ENCODE measurements around the gene CGGBP1.

CGGBP1 gene

GRCh38 chr3:88084097-88084501, 25.3 kb upstream of the CGGBP1 start:
- ChIA-PET CTCF (no interaction called here), POLR2A (interaction anchor here (1.0 to 1.1 kb wide), 3 partner anchors 15 to 65 kb away, joined by 3 to 5 read pairs (median 4); partner anchors contain the start of genes C3orf38 and CGGBP1)
- TF ChIP-seq PKNOX1 (IDR thresholded peaks at IDR 0.05): peak; percentile 52; the same call in 1 of the 2 replicates
- TF ChIP-seq FOXM1 (IDR thresholded peaks at IDR 0.05; ENCODE audit: borderline replicate concordance): no peak
- peak; percentile 15 for DNase-seq (ENCODE audit: extremely low spot score)

GRCh38 chr3:88082854-88083253, 24.0 kb upstream of the CGGBP1 start:
- ChIA-PET CTCF (interaction anchor here (0.7 kb wide), 1 partner anchor 29 kb away, joined by 3 read pairs; no protein-coding TSS in a partner anchor), POLR2A (no interaction called here)
- no peak for DNase-seq (ENCODE audit: extremely low spot score)
- TF ChIP-seq CTBP1 (IDR thresholded peaks at IDR 0.05; ENCODE audit: borderline replicate concordance): no peak
- no peak for TF ChIP-seq HDGF (IDR thresholded peaks at IDR 0.05; ENCODE audit: borderline replicate concordance)
- no peak for TF ChIP-seq LEF1 (IDR thresholded peaks at IDR 0.05; ENCODE audit: borderline replicate concordance)
- TF ChIP-seq TARDBP (IDR thresholded peaks at IDR 0.05): no peak
- TF ChIP-seq BHLHE40 (IDR thresholded peaks at IDR 0.05; ENCODE audit: borderline replicate concordance): no peak
- TF ChIP-seq NFRKB (IDR thresholded peaks at IDR 0.05): no peak
- no peak for TF ChIP-seq PKNOX1 (IDR thresholded peaks at IDR 0.05)
- TF ChIP-seq FOXA1 (IDR thresholded peaks at IDR 0.05): no peak
- TF ChIP-seq L3MBTL2 (conservative IDR thresholded peaks at IDR 0.05): no peak
- no peak for TF ChIP-seq FOXM1 (IDR thresholded peaks at IDR 0.05; ENCODE audit: borderline replicate concordance)
- TF ChIP-seq ELF4 (IDR thresholded peaks at IDR 0.05): no peak
- TF ChIP-seq ARNT (IDR thresholded peaks at IDR 0.05): no peak
- TF ChIP-seq SP1 (IDR thresholded peaks at IDR 0.05): no peak
- TF ChIP-seq ZNF384 (IDR thresholded peaks at IDR 0.05): no peak
- no peak for TF ChIP-seq SUZ12 (IDR thresholded peaks at IDR 0.05)
- TF ChIP-seq FOXK2 (IDR thresholded peaks at IDR 0.05): no peak

DNA sequence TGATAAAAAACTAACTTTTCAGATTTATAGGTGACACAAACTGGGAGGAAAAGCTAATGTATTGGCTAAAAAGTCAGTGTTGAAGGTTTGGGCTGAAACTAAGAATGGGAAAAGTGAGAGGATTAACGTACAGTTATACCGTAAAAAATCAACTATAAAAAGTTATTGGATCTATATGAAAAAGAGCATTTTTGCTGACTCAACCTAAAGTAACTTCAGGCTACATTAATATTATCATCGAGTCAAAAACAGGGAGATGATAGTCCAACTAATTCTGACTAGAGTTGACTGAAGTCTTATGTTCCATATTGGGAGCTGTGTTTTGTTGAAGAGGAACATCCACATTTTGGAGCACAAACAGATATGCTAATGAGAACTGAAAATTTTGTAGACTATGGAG, 20.1 kb upstream of the CGGBP1 start:
- POLR2A ChIA-PET: interaction anchor here (0.9 kb wide), 1 partner anchor 20 kb away, joined by 3 read pairs; the partner anchor contains the start of genes CGGBP1 and ZNF654
- no peak for TF ChIP-seq FOXK2 (IDR thresholded peaks at IDR 0.05)
- no peak for TF ChIP-seq TARDBP (IDR thresholded peaks at IDR 0.05)
- DNase-seq (ENCODE audit: extremely low spot score): no peak
- CTCF ChIA-PET: no interaction called here

- ChIA-PET POLR2A (no interaction called here), CTCF (interaction anchor here (0.6 kb wide), 1 partner anchor 360 kb away, joined by 4 read pairs; no protein-coding TSS in a partner anchor)
- no peak for DNase-seq (ENCODE audit: extremely low spot score)
- no peak for TF ChIP-seq BHLHE40 (IDR thresholded peaks at IDR 0.05; ENCODE audit: borderline replicate concordance)
- no peak for TF ChIP-seq L3MBTL2 (conservative IDR thresholded peaks at IDR 0.05)
- no peak for TF ChIP-seq PKNOX1 (IDR thresholded peaks at IDR 0.05)
- TF ChIP-seq SP1 (IDR thresholded peaks at IDR 0.05): no peak
- TF ChIP-seq CTBP1 (IDR thresholded peaks at IDR 0.05; ENCODE audit: borderline replicate concordance): no peak
- no peak for TF ChIP-seq NFRKB (IDR thresholded peaks at IDR 0.05)
- TF ChIP-seq ZNF384 (IDR thresholded peaks at IDR 0.05): no peak
Measured at GRCh38 chr3:88076712-88077111, 17.9 kb upstream of the CGGBP1 start.

GRCh38 chr3:88075497-88075896, 16.7 kb upstream of the CGGBP1 start:
- POLR2A ChIA-PET: no interaction called here
- CTCF ChIA-PET: no interaction called here
- TF ChIP-seq CTBP1 (IDR thresholded peaks at IDR 0.05; ENCODE audit: borderline replicate concordance) (no peak), ELF4 (IDR thresholded peaks at IDR 0.05) (no peak), LEF1 (IDR thresholded peaks at IDR 0.05; ENCODE audit: borderline replicate concordance) (no peak), FOXA1 (IDR thresholded peaks at IDR 0.05) (no peak), SP1 (IDR thresholded peaks at IDR 0.05) (no peak), FOXM1 (IDR thresholded peaks at IDR 0.05; ENCODE audit: borderline replicate concordance) (no peak), HDGF (IDR thresholded peaks at IDR 0.05; ENCODE audit: borderline replicate concordance) (no peak), ZNF384 (IDR thresholded peaks at IDR 0.05) (no peak), FOXK2 (IDR thresholded peaks at IDR 0.05) (no peak), SUZ12 (IDR thresholded peaks at IDR 0.05) (no peak), BHLHE40 (IDR thresholded peaks at IDR 0.05; ENCODE audit: borderline replicate concordance) (no peak), ARNT (IDR thresholded peaks at IDR 0.05) (no peak), L3MBTL2 (conservative IDR thresholded peaks at IDR 0.05) (no peak)
- no peak for DNase-seq (ENCODE audit: extremely low spot score)

DNA sequence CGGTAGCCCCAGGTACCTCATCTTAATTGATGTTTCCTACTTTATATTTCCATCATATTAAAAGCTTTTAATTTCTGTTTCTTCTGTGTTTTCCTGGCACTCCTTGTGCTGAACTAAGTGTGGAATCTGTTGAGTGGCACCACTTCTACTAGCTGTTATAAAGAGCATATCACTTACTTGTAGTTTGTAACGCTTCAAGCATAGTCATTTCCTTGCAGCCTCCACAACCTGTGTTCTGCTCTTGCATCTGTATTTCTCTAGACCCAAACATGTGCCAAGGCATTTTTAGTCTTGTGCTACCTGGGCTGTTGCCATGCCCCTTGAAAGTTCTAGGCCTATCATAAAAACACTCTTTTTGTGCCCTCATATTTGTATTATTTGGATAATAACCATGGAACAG, 16.3 kb upstream of the CGGBP1 start:
- POLR2A ChIA-PET: no interaction called here
- CTCF ChIA-PET: no interaction called here
- DNase-seq (ENCODE audit: extremely low spot score): no peak
- TF ChIP-seq FOXA1 (IDR thresholded peaks at IDR 0.05) (no peak), ELF4 (IDR thresholded peaks at IDR 0.05) (no peak), CTBP1 (IDR thresholded peaks at IDR 0.05; ENCODE audit: borderline replicate concordance) (no peak), FOXK2 (IDR thresholded peaks at IDR 0.05) (no peak), SUZ12 (IDR thresholded peaks at IDR 0.05) (no peak), BHLHE40 (IDR thresholded peaks at IDR 0.05; ENCODE audit: borderline replicate concordance) (no peak), TARDBP (IDR thresholded peaks at IDR 0.05) (no peak), ZNF384 (IDR thresholded peaks at IDR 0.05) (no peak), LEF1 (IDR thresholded peaks at IDR 0.05; ENCODE audit: borderline replicate concordance) (no peak), PKNOX1 (IDR thresholded peaks at IDR 0.05) (no peak), L3MBTL2 (conservative IDR thresholded peaks at IDR 0.05) (no peak), ARNT (IDR thresholded peaks at IDR 0.05) (no peak)

Data from HEK293T (cell line).